Measurements from ENCODE around the gene STEEP1.

DNA sequence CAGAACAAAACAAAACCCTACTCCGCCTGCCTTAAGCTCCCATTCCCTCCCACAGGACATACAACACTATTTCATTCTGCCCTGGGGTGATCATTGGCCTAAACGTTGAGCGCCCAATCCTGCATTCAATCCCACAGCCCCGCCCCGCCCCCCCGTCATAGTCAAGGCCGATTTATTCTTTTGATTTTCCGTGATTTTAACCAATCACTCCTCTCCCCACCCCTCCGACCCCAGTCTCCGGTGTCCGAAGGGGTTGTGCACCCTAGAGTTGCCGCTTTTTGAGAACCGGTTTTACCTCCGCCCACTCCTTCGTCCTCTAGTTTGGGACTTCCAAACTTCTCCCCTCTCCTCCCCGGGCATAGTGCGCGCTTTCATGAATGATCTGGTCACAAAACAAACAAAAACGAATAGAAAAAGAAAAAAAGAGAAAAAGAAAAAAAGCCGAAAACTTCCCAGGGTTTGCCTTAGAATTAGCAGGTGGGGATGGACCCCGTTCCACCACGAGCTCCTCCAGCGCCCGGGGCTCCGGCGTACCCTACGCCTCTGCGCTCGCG is 8.7 kb upstream of the STEEP1 start:
- TF ChIP-seq, protein P1, sequence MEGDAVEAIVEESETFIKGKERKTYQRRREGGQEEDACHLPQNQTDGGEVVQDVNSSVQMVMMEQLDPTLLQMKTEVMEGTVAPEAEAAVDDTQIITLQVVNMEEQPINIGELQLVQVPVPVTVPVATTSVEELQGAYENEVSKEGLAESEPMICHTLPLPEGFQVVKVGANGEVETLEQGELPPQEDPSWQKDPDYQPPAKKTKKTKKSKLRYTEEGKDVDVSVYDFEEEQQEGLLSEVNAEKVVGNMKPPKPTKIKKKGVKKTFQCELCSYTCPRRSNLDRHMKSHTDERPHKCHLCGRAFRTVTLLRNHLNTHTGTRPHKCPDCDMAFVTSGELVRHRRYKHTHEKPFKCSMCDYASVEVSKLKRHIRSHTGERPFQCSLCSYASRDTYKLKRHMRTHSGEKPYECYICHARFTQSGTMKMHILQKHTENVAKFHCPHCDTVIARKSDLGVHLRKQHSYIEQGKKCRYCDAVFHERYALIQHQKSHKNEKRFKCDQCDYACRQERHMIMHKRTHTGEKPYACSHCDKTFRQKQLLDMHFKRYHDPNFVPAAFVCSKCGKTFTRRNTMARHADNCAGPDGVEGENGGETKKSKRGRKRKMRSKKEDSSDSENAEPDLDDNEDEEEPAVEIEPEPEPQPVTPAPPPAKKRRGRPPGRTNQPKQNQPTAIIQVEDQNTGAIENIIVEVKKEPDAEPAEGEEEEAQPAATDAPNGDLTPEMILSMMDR (IDR thresholded peaks at IDR 0.05): no peak
- TF ChIP-seq ZFX (IDR thresholded peaks at IDR 0.05; ENCODE audit: borderline replicate concordance): no peak

Measured in 22Rv1 (cell line).